ENCODE data around the gene TAGLN2.

Gene TAGLN2

DNA sequence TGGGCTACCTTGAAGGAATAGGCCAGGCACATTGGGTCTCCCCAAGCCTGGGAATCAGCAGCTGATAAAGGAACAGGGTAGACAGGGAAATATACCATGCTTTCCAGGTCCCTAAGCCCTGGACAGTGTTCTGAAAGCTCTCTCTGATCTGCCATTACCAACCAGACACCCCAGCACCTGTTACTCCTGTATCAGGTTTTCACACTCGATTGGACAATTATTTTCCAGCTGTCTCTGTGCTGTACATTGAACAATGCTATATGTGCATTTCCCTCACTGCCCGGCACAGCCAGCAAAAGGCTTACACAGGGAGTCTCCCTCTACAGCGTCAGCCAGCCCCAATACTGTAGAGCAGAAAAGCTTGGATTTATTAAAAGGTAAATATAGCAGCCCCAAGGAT lies 30.0 kb downstream of the TAGLN2 start:
- no peak for TF ChIP-seq CTCF (IDR thresholded peaks at IDR 0.05; ENCODE audit: extremely low read depth, insufficient read depth, missing control alignments)
- no peak for DNase-seq (ENCODE audit: low spot score)
- in situ Hi-C loops (cut with MboI; ENCODE audit: low pct_unique_long_range_greater_than_20kb, low sequenced_read_pairs, unreplicated experiment): no loop called here

DNA sequence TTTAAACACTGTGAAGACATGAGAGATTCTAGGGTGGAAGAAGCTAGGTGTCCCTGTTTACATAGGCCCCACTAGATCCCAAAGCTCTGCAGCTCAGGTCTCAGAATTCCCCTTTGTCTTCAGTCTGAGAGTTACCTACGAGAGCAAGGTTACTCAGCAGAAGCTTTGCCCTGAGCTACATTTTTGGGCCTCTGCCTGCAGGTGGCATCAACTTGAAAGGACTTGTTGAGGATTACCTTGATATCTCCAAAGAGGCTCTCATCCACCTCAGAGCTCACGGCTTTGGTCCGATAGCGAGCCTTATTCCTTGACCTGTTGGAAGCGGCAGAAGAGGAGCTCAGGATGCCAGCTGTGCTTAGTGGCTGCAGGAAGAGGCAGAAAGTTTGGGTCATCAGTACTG lies 32.4 kb downstream of the TAGLN2 start:
- no peak for DNase-seq (ENCODE audit: low spot score)
- TF ChIP-seq CTCF (IDR thresholded peaks at IDR 0.05; ENCODE audit: extremely low read depth, insufficient read depth, missing control alignments): peak; percentile 15
- in situ Hi-C loops (cut with MboI; ENCODE audit: low pct_unique_long_range_greater_than_20kb, low sequenced_read_pairs, unreplicated experiment): loop anchor here (5.0 kb wide), 1 partner anchor 101 kb away; no protein-coding TSS in a partner anchor

GRCh38 chr1:159891275-159892157 lies 33.8 kb downstream of the TAGLN2 start:
- TF ChIP-seq CTCF (IDR thresholded peaks at IDR 0.05; ENCODE audit: extremely low read depth, insufficient read depth, missing control alignments): peak; percentile 100
- in situ Hi-C loops (cut with MboI; ENCODE audit: low pct_unique_long_range_greater_than_20kb, low sequenced_read_pairs, unreplicated experiment): loop anchor here (5.0 kb wide), 1 partner anchor 99 kb away; no protein-coding TSS in a partner anchor
- peak; percentile 72 for DNase-seq (ENCODE audit: low spot score)

GRCh38 chr1:159890390-159890789 lies 34.9 kb downstream of the TAGLN2 start:
- TF ChIP-seq CTCF (IDR thresholded peaks at IDR 0.05; ENCODE audit: extremely low read depth, insufficient read depth, missing control alignments): no peak
- in situ Hi-C loops (cut with MboI; ENCODE audit: low pct_unique_long_range_greater_than_20kb, low sequenced_read_pairs, unreplicated experiment): loop anchor here (5.0 kb wide), 1 partner anchor 98 kb away; no protein-coding TSS in a partner anchor
- no peak for DNase-seq (ENCODE audit: low spot score)

DNA sequence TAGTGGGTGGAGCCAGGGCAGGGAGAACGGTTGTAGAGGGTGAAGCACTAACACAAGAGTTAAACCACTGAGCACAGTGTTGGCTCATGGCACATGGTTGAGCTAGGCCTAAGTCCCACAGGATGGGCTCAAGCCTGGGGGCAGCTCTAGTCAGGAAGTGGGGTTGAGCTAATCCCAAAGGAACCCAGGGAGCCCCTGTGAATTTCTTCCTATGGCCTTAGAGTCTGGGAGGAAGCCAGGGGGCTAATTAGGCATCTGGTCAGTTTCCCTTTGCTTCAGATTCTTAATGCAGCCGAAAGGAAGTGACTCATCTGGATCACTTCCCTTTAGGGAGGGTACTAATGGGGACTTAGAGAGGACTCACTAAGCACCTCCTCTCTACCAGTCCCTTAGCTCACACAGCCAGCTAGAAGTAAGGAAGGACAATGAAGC lies 35.5 kb downstream of the TAGLN2 start:
- no peak for TF ChIP-seq CTCF (IDR thresholded peaks at IDR 0.05; ENCODE audit: extremely low read depth, insufficient read depth, missing control alignments)
- in situ Hi-C loops (cut with MboI; ENCODE audit: low pct_unique_long_range_greater_than_20kb, low sequenced_read_pairs, unreplicated experiment): loop anchor here (5.0 kb wide), 1 partner anchor 98 kb away; no protein-coding TSS in a partner anchor
- DNase-seq (ENCODE audit: low spot score): peak; percentile 82

- DNase-seq (ENCODE audit: low spot score): no peak
- in situ Hi-C loops (cut with MboI; ENCODE audit: low pct_unique_long_range_greater_than_20kb, low sequenced_read_pairs, unreplicated experiment): no loop called here
- TF ChIP-seq CTCF (IDR thresholded peaks at IDR 0.05; ENCODE audit: extremely low read depth, insufficient read depth, missing control alignments): no peak
Measured at GRCh38 chr1:159889202-159889601, 36.1 kb downstream of the TAGLN2 start.

Measured in GM13977 (cell line).